GM12875 (cell line): ENCODE data around the gene ACAD8.
"Not testable (repeated sequence)": the region's sequence is repeated elsewhere in the genome, so short reads cannot be mapped to it uniquely, and the experiment has no call there.

ENCODE experiments used
- H3K4me3 ChIP-seq: one replicate; pipeline ENCODE4 v1.5.1; 2011; ENCODE audit warnings: low read depth, low read length, control low read depth
- TF ChIP-seq, protein P1 (sequence below): IDR thresholded peaks from 2 replicates; pipeline ENCODE4 v1.5.1; 2011; ENCODE audit warnings: low read depth, mild to moderate bottlenecking, control low read depth, inconsistent platforms, low read length, moderate library complexity, borderline replicate concordance; ENCODE audit not compliant: insufficient read depth

Gene ACAD8

GRCh38 chr11:134275188-134275533 lies 21.8 kb downstream of the ACAD8 start:
- H3K4me3 ChIP-seq, result peak overlapping the region; percentile 62
- TF ChIP-seq, protein P1, sequence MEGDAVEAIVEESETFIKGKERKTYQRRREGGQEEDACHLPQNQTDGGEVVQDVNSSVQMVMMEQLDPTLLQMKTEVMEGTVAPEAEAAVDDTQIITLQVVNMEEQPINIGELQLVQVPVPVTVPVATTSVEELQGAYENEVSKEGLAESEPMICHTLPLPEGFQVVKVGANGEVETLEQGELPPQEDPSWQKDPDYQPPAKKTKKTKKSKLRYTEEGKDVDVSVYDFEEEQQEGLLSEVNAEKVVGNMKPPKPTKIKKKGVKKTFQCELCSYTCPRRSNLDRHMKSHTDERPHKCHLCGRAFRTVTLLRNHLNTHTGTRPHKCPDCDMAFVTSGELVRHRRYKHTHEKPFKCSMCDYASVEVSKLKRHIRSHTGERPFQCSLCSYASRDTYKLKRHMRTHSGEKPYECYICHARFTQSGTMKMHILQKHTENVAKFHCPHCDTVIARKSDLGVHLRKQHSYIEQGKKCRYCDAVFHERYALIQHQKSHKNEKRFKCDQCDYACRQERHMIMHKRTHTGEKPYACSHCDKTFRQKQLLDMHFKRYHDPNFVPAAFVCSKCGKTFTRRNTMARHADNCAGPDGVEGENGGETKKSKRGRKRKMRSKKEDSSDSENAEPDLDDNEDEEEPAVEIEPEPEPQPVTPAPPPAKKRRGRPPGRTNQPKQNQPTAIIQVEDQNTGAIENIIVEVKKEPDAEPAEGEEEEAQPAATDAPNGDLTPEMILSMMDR, result no peak

DNA sequence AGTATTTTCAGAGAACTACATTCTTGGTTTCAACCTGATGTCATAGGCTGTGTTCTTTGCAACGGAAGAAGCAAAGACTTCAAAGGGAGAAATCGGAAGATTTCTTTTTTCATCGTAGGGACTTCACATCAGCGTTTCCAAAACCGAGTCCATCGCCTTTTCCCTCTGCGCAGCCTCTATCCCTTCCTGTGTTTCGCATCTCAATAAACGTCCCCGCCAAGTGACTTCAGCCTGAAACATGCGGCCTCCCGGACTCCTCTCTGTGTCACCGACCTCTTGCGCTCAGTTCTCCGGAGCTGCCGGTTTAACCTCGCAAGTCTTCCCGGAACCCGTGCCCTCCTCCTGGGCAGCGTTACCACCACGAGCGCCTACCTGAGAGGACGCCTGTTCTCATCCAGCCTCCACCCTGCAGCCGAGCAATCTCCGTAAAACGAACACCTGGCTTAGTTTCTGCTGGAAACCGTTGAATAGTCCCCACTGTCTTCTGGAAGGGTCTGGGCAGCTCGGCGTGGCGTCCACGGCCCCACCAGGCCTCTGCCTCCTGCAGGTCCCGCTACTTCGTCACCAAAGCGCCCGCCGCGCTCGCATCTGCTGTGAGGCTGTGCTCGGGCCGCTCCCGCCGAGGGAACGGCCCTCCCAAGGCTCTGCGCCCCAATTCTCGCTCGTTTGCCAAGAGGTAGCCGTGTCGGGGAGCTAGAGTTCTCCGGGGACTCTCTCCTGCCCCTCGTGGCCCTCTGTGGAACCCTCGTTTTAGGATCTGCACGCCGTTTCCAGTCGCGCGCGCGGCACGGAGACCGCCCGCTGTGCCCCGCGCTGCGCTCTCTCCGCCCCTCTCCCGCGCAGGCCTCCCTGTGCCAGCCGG lies 22.4 kb downstream of the ACAD8 start, which contains the start of gene GLB1L3:
Gene GLB1L3, plus strand, starts transcription at position 846 of the 862 bp plus-strand sequence. CDS start 362 bp downstream, outside the sequence.
- H3K4me3 ChIP-seq, result peak within 1 kb of the TSS; percentile 62
- TF ChIP-seq, protein P1, result peak; percentile 71

DNA sequence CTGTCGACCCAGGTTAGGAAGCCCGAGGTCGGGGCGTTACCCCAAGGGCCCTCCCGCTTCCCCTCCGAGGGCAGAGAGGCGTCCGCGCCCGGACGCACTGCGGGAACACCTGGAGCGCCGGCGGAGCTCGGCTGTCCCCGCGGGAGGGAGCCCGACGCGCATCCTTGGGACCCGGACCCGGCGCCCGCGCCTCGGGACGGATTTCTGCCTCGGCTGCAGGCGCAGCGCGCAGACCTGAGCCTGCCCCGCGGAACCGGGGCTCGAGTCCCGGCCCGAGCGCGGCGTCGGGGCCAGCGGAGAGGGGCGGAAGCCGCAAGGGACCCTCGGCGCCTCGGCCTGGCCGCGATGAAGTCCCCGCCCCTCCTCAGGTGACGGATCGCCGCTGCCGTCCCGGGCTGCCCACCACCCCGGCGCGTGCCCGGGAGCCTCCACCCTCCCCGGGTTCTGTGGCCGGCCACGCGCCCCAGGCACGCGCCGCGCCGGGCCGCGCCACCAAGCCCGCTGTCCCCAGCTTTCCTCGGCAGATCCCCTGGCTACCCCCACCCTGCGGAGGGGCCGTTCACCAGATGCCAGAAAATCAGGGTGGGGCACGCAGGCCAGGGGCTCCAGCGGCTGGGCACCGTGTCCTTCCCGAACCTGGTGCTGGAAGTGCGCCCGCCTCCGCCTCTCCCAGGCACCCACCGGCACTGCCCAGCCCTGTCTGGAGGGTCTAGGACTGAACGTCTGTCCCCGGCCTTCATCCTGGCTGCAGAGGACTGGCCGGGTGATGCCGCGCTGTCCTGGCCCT lies 23.2 kb downstream of the ACAD8 start:
- peak overlapping the region; percentile 62 for H3K4me3 ChIP-seq
- TF ChIP-seq, protein P1, result no peak

GRCh38 chr11:134277183-134278001 lies 24.0 kb downstream of the ACAD8 start:
- peak overlapping the region; percentile 62 for H3K4me3 ChIP-seq
- TF ChIP-seq, protein P1, result no peak

GRCh38 chr11:134278356-134278755 lies 25.0 kb downstream of the ACAD8 start:
- no peak overlapping the region for H3K4me3 ChIP-seq
- TF ChIP-seq, protein P1, result no peak

DNA sequence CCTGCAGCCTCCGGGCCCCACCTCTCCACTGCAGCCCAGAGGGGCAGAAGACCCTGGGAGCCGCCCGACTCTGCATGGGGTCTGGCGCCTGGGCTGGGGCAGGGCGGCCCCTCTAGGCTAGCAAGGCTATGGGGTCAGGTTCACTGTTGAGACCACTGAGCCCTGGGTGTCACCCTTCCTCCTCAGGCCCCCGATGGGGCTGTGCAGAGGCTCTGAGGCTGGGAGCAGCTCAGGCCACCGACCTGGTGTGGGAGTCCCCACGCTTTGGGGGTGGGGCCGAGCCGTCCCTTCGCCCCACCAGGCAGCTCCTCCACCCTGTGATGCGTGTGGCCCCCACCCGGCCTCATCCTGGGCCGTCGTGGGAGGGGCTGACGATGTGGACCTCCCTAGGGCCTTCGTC lies 28.3 kb downstream of the ACAD8 start:
- H3K4me3 ChIP-seq, result not testable (repeated sequence)
